ENCODE measurements around the gene CLDN20.
"Not testable (repeated sequence)": the region's sequence is repeated elsewhere in the genome, so short reads cannot be mapped to it uniquely, and the experiment has no call there.

The CLDN20 gene

GRCh38 chr6:155310596-155310995 is 46.8 kb downstream of the CLDN20 start:
- in situ Hi-C loops (cut with MboI; ENCODE audit: low sequenced_read_pairs) = no loop called here

GRCh38 chr6:155311086-155311485 is 47.3 kb downstream of the CLDN20 start:
- in situ Hi-C loops (cut with MboI; ENCODE audit: low sequenced_read_pairs) = no loop called here

- in situ Hi-C loops (cut with MboI; ENCODE audit: low sequenced_read_pairs) = no loop called here
Observed at GRCh38 chr6:155311583-155311982, 47.8 kb downstream of the CLDN20 start.

GRCh38 chr6:155312950-155313349 is 49.1 kb downstream of the CLDN20 start:
- in situ Hi-C loops (cut with MboI; ENCODE audit: low sequenced_read_pairs) = not testable (repeated sequence)

GRCh38 chr6:155313602-155314091 is 49.8 kb downstream of the CLDN20 start:
- in situ Hi-C loops (cut with MboI; ENCODE audit: low sequenced_read_pairs) = no loop called here

GRCh38 chr6:155314092-155314772 is 50.4 kb downstream of the CLDN20 start, which contains the start of gene TFB1M:
TSS of gene TFB1M (minus strand) at chr6:155314484. CDS start at chr6:155314428, 56 bp downstream.
- in situ Hi-C loops (cut with MboI; ENCODE audit: low sequenced_read_pairs) = no loop called here

- in situ Hi-C loops (cut with MboI; ENCODE audit: low sequenced_read_pairs) = no loop called here
Observed at GRCh38 chr6:155314773-155315515, 51.1 kb downstream of the CLDN20 start.

- in situ Hi-C loops (cut with MboI; ENCODE audit: low sequenced_read_pairs) = no loop called here
Observed at GRCh38 chr6:155315516-155315871, 51.7 kb downstream of the CLDN20 start.

- in situ Hi-C loops (cut with MboI; ENCODE audit: low sequenced_read_pairs) = no loop called here
Observed at GRCh38 chr6:155316419-155316818, 52.6 kb downstream of the CLDN20 start.

GRCh38 chr6:155317186-155317585 is 53.4 kb downstream of the CLDN20 start:
- in situ Hi-C loops (cut with MboI; ENCODE audit: low sequenced_read_pairs) = no loop called here

- in situ Hi-C loops (cut with MboI; ENCODE audit: low sequenced_read_pairs) = no loop called here
Observed at GRCh38 chr6:155319902-155320301, 56.1 kb downstream of the CLDN20 start.

- in situ Hi-C loops (cut with MboI; ENCODE audit: low sequenced_read_pairs) = no loop called here
Observed at GRCh38 chr6:155324172-155324571, 60.4 kb downstream of the CLDN20 start.

GRCh38 chr6:155324993-155325392 is 61.2 kb downstream of the CLDN20 start:
- in situ Hi-C loops (cut with MboI; ENCODE audit: low sequenced_read_pairs) = no loop called here

GRCh38 chr6:155325700-155326516 is 62.1 kb downstream of the CLDN20 start:
- in situ Hi-C loops (cut with MboI; ENCODE audit: low sequenced_read_pairs) = no loop called here

Data from HL-60/S4 (cell line).